GM21717 (cell line): ENCODE results near the gene CTRL.

Source experiments
- ATAC-seq: cut with Tn5 transposase; IDR thresholded peaks from one replicate; pipeline ENCODE4 v1.9.1; 2021; ENCODE audit warnings: mild to moderate bottlenecking, moderate library complexity; ENCODE audit not compliant: unreplicated experiment

The CTRL gene

GRCh38 chr16:67892899-67893742, 38.5 kb downstream of the CTRL start, which contains the start of gene PSKH1:
PSKH1 (plus strand) TSS chr16:67893254; CDS start chr16:67908750, 15,496 bp downstream.
- peak; percentile 88 for ATAC-seq

DNA sequence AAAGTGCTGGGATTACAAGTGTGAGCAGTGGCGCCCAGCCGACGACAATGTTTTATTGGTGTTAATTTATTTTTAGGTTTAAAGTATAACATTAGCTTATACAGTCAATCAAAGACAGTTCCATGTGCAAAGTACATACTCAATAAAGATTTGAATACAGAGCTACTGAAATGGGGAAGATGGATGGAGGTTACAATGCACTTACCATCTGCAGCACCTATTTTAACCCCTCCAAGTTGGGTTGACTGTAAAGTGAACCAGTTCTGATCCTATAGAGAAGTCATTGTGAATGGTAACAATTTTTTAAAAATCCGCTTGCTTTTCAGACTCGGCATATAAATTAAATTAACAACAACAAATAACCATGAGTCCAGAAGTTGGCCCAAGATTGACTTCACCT, 39.3 kb downstream of the CTRL start:
- ATAC-seq, result no peak

DNA sequence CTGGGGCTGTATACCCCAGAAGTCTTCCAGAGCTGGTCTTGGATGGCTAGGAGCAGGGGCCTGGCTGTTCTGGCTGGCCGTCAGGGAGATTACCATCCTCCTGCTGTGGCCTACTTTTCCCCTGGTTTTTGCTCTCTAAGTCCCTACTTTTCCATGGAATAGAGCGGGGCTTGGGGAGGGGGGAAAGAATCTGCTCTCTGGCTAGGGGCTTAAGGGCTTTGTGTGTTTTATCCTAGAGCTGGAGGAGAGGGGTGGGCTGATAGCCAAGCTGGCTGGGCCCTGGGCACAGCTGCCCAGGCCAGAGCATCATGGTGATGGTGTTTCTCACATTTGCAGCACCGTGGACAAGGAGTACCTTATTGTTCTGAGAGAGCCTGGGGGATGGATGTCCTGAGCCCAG, 43.3 kb downstream of the CTRL start:
- no peak for ATAC-seq

- ATAC-seq, result no peak
These were observed 45.3 kb downstream of the CTRL start for GRCh38 chr16:67886387-67886786.

- no peak for ATAC-seq
These were observed 45.7 kb downstream of the CTRL start for GRCh38 chr16:67885976-67886375.

DNA sequence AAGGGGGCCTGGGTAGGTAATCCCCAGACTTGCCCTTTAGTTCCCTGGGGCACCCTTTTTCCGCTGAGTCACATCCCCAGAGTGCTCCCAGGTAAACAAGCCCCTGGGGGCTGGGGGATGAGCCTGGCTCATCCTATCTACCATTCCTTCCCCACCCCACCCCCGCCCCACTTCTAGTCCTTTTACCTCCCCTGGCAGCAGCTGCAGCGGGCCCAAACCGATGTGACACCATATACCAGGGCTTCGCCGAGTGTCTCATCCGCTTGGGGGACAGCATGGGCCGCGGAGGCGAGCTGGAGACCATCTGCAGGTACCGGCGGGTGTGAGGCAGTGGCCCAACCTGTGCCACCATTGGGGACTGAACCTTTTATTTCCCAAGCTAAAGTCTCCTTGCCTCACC, 46.1 kb downstream of the CTRL start:
- ATAC-seq, result no peak

GRCh38 chr16:67884684-67885083, 47.0 kb downstream of the CTRL start, which contains the start of gene NRN1L:
NRN1L (plus strand) TSS chr16:67884885; CDS start chr16:67884904, 19 bp downstream.
- no peak for ATAC-seq

- no peak for ATAC-seq
These were observed 47.8 kb downstream of the CTRL start for GRCh38 chr16:67883872-67884261.

DNA sequence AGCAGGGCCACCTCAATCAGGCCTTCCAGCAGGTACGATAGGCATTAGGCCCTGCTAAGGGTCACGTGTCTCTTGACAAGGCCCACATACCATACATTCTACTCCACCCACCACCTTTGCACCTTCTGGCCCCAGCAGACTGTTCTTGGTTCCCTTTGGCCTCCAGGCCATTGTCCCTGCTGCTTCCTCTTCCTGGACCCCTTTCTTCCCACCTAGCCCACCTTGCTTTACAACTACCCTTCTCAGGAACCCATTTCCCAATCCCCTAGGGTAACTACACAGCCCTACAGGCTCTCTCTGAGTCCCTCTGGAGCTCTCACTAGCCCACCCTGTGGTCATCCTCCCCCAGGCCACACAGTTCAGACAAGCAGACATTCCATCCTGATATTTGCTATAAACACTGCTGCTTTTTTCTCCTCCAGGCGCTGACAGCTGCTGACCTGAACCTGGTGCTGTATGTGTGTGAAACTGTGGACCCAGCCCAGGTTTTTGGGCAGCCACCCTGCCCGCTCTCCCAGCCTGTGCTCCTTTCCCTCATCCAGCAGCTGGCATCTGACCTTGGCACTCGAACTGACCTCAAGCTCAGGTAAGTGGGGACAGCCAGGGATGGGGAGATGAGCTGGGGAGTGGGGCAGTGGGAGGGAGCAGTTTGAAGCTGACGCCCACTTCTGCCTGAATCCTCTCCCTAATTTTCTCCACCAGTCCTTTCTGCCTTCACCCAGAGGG, 48.4 kb downstream of the CTRL start:
- ATAC-seq, result no peak

GRCh38 chr16:67882374-67883145, 49.1 kb downstream of the CTRL start:
- no peak for ATAC-seq

DNA sequence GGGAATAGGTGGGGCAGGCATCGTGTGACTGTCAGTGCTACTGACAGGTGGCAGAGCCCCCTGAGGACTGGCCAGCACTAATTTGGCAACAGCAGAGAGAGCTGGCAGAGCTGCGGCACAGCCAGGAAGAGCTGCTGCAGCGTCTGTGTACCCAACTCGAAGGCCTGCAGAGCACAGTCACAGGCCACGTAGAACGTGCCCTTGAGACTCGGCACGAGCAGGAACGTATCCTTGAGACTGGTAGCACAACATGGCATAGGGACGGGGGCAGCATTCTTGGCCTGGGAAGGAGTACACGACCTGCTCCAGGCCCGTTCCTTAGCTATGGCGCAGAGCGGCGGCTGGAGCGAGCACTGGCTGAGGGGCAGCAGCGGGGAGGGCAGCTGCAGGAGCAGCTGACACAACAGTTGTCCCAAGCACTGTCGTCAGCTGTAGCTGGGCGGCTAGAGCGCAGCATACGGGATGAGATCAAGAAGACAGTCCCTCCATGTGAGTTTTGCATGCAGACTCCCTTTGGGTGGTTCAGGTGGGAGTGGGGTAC, 50.0 kb downstream of the CTRL start:
- no peak for ATAC-seq

- ATAC-seq, result no peak
These were observed 51.1 kb downstream of the CTRL start for GRCh38 chr16:67880584-67880983.

DNA sequence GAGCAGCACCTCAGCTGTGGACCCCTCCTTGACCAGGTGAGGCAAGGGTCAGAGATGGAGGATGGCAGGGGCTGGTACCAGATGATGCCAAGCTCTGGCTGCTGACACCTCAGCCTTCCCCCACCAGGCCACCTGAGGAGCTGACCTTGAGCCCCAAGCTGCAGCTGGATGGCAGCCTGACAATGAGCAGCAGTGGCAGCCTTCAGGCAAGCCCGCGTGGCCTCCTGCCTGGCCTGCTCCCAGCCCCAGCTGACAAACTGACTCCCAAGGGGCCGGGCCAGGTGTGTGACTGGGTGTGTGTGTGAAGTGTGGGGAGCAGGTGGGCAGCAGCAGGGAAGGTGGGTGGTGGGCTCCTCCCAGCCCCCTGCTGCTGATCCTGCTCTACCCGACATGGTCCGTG, 51.7 kb downstream of the CTRL start:
- ATAC-seq, result no peak
